ENCODE measurements around the gene TRAPPC10.

GRCh38 chr21:43983390-43983789 lies 28.7 kb upstream of the TRAPPC10 start:
- TF ChIP-seq, protein P1, sequence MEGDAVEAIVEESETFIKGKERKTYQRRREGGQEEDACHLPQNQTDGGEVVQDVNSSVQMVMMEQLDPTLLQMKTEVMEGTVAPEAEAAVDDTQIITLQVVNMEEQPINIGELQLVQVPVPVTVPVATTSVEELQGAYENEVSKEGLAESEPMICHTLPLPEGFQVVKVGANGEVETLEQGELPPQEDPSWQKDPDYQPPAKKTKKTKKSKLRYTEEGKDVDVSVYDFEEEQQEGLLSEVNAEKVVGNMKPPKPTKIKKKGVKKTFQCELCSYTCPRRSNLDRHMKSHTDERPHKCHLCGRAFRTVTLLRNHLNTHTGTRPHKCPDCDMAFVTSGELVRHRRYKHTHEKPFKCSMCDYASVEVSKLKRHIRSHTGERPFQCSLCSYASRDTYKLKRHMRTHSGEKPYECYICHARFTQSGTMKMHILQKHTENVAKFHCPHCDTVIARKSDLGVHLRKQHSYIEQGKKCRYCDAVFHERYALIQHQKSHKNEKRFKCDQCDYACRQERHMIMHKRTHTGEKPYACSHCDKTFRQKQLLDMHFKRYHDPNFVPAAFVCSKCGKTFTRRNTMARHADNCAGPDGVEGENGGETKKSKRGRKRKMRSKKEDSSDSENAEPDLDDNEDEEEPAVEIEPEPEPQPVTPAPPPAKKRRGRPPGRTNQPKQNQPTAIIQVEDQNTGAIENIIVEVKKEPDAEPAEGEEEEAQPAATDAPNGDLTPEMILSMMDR (IDR thresholded peaks at IDR 0.05; ENCODE audit: low read depth, low read length, poor library complexity, severe bottlenecking) = no peak
- TF ChIP-seq EZH2phosphoT487 (IDR thresholded peaks at IDR 0.05; ENCODE audit: borderline replicate concordance, low read length) = no peak
